ENCODE results near the gene RAD1.

The RAD1 gene

GRCh38 chr5:34863946-34864345, 51.4 kb downstream of the RAD1 start:
- DNase-seq (ENCODE audit: low spot score) = no peak

- no peak for DNase-seq (ENCODE audit: low spot score)
These were observed 56.1 kb downstream of the RAD1 start for GRCh38 chr5:34859253-34859652.

GRCh38 chr5:34858790-34859189, 56.5 kb downstream of the RAD1 start:
- no peak for DNase-seq (ENCODE audit: low spot score)

- DNase-seq (ENCODE audit: low spot score) = no peak
These were observed 57.4 kb downstream of the RAD1 start for GRCh38 chr5:34857894-34858293.

- no peak for DNase-seq (ENCODE audit: low spot score)
These were observed 58.1 kb downstream of the RAD1 start for GRCh38 chr5:34857161-34857560.

All from Ammon's horn (tissue), 1 donor.